A549 treated with RU486 at 1 μM for 4 hours (cell line): Measurements from ENCODE around the gene PLAA. TPM values are rescaled to one million over a fixed set of nuclear protein-coding genes. Genes with fewer than 3 reads are reported as not detected.

Experiments
- total RNA-seq: library from RNA; stranded (reverse); fragments of 200-300 nt; extraction: Qiagen RNA extraction; gene quantifications from 5 replicates; pipeline ENCODE4 v1.2.3, GENCODE V29; 2022; ENCODE audit warnings: low read depth

The PLAA gene
- total RNA-seq, result 29.2 to 42.8 TPM (median 32.7 TPM) in 5 replicates

DNA sequence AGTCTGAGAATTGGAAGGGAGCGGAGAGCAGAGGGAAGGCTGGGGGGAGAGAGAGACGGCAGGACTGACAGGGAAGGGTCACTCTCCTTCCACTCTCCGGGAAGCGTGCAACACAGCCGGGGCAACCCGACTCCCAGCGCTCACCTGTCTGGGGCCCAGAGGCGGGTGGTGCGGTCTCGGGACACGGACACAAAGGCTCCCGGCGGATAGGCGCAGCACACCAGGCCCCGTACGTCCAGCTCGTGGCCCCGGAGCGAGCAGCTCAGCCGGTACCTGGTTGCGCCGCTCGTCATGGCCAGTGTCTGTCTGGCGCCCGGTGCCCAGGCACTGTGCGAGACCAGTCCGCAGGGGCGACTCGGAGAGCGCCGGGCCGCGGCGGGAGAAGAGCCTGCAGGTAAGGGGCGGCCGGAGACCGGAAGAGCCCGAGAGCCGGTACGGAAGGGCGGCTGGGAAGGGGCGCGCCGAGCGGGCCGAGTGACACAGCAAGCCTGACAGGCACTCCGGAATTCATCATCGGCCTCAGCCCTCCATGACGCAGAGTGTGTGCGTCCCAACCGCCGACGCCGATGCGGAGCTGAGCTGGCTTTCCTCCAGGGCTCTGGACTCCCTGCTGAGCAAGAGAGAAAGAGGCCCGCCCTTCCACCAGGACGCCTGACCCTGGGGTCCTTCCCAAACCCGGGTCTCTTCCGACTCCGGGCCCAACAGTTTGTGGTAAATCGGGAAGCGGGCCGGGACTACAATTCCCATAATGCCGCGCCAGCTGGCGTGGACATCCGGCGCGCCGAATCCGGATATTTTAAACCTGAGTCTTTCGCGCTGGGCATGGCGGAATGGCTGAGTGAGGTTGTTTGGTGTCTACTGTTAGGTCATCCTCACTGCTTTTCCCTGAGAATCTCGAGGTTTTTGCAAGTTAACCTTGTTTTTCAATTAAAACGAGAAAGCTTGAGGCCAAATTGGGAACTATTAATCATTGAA is at the start of gene PLAA:
TSS of gene PLAA (minus strand) at position 490 of the 975 bp plus-strand sequence. CDS start at position 293, 197 bp downstream.

DNA sequence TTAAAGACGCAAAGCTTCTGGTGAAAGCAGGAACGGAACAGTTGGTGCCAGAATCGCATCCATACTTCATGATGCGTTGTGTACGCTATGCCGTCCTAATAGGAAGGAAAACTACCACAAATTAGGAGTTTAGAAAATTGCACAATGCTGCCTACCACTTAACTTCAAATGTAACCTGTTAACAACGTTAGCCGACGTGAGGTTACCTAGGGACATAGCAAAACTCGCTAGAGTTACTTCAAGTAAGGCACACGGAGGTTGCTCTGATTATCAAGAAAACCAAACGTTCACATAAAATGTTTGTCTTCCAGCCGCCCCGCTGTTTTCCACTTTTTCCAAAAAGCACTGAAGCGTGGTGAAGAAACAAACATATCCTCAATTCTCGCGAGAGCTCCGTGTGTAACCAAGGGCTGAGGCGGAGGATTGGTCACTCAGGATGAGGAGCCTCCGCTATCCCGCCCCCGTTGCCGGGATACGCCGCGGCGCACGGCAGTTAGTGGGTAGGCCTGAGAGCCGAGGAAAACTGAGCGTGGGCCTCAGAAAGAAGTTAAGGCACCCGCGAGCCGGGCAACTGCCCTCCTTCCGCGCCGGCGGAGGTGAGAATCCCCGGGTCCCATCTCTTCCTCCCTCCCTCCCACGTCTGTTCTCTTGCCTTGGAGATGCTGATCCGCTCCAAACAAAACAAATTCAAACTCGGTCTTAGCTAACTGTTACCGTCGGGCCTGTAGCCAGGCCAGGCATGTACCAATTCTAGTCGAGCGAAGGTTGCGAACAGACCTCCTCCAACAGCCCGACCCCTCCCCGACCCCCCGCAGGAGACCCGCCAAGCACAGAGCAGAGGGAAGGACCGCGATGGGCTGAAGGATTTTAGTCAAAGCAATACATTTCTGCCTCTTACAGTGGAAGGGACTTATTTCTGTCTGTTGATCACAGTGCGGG is 9.1 kb upstream of the PLAA start, which contains the start of gene IFT74:
TSS of gene IFT74 (plus strand) at position 492 of the 939 bp plus-strand sequence. CDS start 5,556 bp downstream, outside the sequence.

DNA sequence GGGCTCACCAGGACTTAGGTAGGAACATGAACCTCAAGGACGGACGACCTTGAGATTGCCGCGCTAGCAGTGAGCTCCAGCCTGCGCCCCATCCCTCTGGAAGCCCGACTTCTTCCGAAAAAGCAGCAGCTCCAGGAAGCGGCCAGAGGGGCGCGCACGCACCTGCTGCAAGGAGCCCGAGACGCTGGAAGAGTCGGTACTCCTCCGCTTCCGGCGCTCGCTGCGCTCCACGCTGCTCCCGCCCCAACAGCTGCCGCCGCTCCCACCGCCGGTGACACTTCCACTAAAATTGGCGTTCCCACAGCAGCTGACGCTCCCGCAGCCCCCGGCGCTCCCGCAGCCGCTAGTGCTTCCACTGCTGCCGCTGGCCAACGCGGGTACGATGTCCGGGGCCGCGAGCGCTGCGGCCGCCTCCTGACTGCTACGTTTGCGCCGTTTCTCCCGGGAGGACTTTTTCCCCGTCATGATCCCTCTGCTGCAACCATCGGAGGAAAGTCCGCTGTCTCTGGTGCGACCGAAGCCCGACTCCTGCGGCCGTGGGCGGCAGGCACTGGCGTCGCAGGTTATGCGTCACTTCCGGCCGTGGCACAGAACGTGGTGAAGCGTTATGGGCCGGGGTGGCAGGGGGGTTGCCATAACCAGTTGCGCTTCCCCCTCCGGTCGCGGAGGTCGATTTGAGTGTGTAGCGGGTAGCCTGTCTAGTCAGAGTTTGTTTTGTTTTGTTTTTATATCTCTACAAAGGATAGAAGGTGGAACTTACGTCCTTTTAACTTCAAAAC is 54.6 kb downstream of the PLAA start, which contains the start of gene CAAP1:
TSS of gene CAAP1 (minus strand) at position 552 of the 779 bp plus-strand sequence. CDS start at position 465, 87 bp downstream.

Other genes starting within 250 kb of the PLAA start
- gene CAAP1, start 54.4 kb downstream of the PLAA start, total RNA-seq, result 18.4 to 22.3 TPM (median 22.0 TPM) in 5 replicates
- 7.7 to 16.0 TPM (median 13.7 TPM) in 5 replicates for gene IFT74, start 9.2 kb upstream of the PLAA start, total RNA-seq
- gene LRRC19, start 58.4 kb upstream of the PLAA start, total RNA-seq, result not detected in 5 replicates
- 0.03 to 0.12 TPM (median 0.06 TPM) in 5 replicates for gene TEK, start 162.0 kb upstream of the PLAA start, total RNA-seq